Dermis microvascular lymphatic vessel endothelial cell (primary cell): Measurements from ENCODE around the gene PP2D1. TPM values are rescaled to one million over a fixed set of nuclear protein-coding genes. Genes with fewer than 3 reads are reported as not detected.
"Not testable (repeated sequence)": the region's sequence is repeated elsewhere in the genome, so short reads cannot be mapped to it uniquely, and the experiment has no call there.

Source experiments
- DNase-seq, 2 donors: peaks; one replicate each; pipeline versions ENCODE4 v3.0.0 to v3.0.0-alpha.2; 2010; ENCODE audit warnings: low read depth in 2 of 2
- total RNA-seq: library from RNA; depleted of rRNA; stranded (reverse); fragments of >200 nt; gene quantifications from 2 replicates; pipeline ENCODE4 v1.2.1, GENCODE V29; 2014

PP2D1 gene
- total RNA-seq, 1 donor from 2014 or later: not detected

- peak in 1 of 2 donors; percentile 53 for DNase-seq
These were observed 28.6 kb upstream of the PP2D1 start for GRCh38 chr3:20040548-20041196.

DNA sequence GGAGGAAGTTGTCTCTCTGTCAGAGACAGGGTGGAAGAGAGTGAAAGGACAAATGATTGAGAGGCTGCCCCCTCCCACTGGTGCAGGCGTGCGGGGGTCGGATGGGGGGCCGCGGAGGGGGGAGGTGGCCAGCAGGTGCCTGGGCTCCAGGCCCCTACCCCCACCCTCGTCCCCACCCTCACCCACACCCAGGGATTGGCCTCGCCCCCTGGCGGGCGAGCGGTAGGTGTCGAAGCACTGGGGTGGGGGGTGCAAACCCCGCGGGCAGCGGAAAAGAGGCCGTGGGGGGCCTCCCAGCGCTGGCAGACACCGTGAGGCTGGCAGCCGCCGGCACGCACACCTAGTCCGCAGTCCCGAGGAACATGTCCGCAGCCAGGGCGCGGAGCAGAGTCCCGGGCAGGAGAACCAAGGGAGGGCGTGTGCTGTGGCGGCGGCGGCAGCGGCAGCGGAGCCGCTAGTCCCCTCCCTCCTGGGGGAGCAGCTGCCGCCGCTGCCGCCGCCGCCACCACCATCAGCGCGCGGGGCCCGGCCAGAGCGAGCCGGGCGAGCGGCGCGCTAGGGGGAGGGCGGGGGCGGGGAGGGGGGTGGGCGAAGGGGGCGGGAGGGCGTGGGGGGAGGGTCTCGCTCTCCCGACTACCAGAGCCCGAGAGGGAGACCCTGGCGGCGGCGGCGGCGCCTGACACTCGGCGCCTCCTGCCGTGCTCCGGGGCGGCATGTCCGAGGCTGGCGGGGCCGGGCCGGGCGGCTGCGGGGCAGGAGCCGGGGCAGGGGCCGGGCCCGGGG lies 27.9 kb upstream of the PP2D1 start, which contains the start of gene KAT2B:
KAT2B (plus strand) TSS at position 682 of the 783 bp plus-strand sequence; CDS start at position 714, 32 bp downstream.
- DNase-seq: peak in 1 of 2 donors; percentile 73

DNA sequence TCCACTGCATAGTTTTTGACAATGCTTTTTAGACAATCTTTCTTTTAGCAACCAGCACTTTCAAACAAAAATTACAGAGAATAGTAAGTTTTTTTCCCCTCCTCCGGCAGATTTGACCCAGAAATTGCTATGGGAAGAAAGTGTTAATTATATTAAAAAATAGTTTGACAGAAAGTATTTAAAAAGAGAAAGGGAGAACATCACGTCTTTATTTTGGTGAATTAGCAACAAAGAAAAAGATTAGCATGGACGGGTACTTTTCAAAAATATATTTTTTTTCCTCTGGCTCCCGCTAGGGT lies 27.4 kb upstream of the PP2D1 start:
- DNase-seq: no peak

- DNase-seq: no peak
These were observed 26.8 kb upstream of the PP2D1 start for GRCh38 chr3:20038699-20039465.

DNA sequence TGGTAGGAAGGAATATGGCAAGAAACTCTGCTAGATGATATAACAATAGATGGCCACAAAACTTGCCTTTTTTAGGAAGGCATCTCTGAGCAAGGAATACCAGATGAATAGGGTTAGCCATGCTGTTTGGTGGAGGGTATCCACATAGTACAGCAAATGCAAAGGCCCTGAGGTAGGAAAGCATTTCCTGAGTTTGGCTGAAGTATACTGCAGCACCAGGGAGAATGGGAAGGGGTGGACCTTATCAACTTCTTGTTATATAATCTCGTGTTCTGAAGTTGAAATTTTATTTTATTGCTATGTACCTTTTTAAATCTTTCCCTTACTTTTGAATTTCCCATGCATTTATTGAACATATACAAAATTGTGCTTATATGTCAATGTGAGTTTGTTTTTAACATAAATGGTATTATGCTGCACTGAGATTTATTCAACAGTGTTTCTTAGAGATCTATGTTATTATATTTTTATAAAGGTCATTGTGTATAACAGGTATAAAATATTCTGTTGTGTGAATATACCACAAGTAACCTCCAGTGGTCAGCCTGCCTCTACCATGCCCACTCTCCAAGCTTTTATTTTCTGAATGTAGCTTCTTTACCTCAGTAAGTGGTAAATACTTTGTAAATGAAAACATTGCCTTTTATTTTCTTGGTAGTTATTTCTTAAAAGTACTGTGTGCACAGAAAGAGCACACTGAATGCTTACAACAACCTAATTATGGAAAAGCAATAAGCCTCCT lies 25.4 kb upstream of the PP2D1 start:
- no peak for DNase-seq

- DNase-seq: no peak
These were observed 23.0 kb upstream of the PP2D1 start for GRCh38 chr3:20035019-20035418.

DNA sequence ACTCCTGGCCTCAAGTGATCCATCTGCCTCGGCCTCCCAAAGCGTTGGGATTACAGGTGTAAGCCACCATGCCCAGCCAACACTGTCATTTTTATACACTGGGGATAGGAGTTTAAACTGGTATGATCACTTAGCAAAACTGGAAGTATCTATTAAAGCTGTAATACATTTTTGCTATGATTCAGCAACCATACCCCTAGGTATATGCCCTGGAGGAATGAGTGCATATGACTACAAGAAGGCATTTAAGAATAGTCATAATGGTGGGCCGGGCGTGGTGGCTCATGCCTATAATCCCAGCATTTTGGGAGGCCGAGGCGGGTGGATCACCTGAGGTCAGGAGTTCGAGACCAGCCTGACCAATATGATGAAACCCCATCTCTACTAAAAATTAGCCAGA lies 19.9 kb upstream of the PP2D1 start:
- not testable (repeated sequence) for DNase-seq

- no peak for DNase-seq
These were observed 16.9 kb upstream of the PP2D1 start for GRCh38 chr3:20028905-20029331.

- peak in 1 of 2 donors; percentile 26 for DNase-seq
These were observed 15.1 kb upstream of the PP2D1 start for GRCh38 chr3:20027136-20027535.

DNA sequence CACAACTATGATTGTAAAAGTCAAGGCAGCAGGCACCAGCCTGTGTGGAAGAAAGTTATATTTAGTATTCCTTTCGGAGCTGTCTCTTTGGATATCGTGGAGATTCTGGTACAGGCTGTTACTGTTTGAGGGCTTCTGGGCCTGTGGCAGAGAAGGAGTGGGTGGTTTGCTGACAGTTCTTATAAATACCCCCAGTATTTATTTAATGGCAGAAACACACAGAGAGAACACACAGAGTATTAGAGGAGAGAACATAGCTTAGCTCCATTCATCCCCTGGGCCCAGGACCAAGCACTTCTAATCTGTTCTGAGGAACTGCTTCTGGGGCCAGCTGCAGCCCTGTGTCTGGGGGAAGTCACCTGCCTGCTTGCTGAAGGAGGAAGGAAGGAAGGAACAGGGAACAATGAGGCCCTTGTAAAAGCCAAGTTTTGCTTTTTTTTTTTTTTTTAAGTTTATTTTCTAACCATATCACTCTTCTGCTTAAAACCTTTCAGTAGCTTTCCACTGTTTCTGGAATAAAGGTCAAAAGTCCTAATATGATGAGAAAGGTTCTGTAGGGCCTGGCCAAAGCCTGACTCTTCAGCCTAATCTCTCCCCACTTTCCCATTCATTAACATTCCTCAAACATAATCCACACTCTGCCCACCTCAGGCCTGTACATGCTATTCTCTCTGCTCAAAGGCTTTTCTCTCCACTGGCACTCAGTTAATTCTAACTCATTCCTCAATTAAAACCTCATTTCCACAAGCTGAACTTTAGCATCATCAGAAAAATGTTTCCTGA lies 11.8 kb upstream of the PP2D1 start:
- peak in 1 of 2 donors; percentile 74 for DNase-seq

GRCh38 chr3:20022954-20023622 lies 11.0 kb upstream of the PP2D1 start:
- peak in 1 of 2 donors; percentile 47 for DNase-seq

DNA sequence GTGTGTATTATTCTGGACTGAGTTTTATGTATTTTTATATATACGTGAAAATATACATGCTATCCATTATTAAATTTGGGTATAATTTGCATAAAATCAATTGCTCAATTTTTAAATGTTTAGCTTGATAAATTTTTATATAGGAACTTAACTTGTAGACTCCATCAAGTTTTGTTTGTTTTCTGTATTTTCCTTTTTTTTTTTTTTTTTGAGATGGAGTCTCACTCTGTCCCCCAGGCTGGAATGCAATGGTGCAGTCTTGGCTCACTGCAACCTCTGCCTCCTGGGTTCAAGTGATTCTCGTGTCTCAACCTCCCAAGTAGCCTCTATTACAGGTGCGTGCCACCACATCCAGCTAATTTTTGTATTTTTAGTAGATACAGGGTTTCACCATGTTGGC lies 4.0 kb upstream of the PP2D1 start:
- DNase-seq: not testable (repeated sequence)

DNA sequence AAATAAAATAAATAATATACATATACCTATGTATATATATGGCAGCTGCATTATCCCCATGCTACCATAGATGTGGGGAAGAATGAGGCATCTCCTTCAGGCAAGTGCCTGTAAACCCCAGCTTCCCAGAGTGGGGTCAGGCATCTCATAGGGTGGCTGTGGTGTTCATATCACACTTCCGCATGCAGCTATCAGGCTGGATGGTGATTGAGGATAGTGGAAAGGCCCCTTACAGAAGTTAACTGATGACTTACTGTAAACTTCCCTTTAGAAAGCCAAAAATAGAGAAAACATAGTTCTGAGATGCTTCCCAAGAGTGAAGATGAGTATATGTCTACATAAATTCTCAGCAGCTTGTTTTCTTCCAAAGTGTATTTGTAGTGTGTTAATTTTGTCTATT lies 3.5 kb upstream of the PP2D1 start:
- no peak for DNase-seq

GRCh38 chr3:20013396-20013795 lies 1.3 kb upstream of the PP2D1 start:
- no peak for DNase-seq

- no peak for DNase-seq
These were observed 3.4 kb downstream of the PP2D1 start for GRCh38 chr3:20008646-20009045.

DNA sequence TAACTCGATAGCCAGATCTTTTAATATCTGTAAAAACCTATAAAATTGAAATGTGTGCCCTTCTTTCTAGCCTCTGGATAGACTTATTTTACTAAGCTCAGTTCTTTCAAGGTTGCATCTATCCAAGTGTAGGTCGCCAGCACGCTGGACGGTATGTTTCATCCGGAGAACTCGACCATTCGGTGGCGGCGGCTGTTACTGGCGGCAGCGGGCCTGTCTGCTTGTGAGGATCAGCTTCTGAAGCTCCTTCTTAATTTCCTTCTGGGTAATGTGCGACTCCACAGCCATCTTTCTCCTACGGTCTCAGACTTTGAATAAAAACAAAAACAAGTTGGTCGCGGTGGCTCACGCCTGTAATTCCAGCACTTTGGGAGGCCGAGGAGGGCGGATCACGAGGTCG lies 4.1 kb downstream of the PP2D1 start:
- DNase-seq: no peak

- DNase-seq: no peak
These were observed 10.1 kb downstream of the PP2D1 start for GRCh38 chr3:20001932-20002331.

- no peak for DNase-seq
These were observed 14.6 kb downstream of the PP2D1 start for GRCh38 chr3:19997502-19997901.

DNA sequence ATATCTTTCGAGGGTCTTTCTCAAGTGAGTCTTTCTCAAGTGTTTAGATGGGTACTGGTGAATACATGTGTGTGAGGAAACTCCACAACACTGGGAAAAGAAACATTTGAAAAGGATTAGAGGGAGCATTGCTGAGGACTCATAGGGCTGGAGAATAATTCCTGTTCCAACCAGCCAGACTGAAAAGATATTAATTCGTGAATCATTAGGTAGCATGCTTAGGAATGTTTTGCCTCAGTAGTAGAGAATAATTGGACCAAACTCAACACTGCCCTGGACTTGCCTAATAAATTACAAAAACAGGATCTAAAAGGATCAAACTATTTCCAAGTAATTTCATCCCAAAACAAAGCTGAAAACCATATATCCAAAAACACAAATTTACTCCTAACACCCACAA lies 17.3 kb downstream of the PP2D1 start:
- DNase-seq: no peak

- DNase-seq: not testable (repeated sequence)
These were observed 23.2 kb downstream of the PP2D1 start for GRCh38 chr3:19988904-19989303.
